ENCODE results near the gene TWF2. TPM values are rescaled to one million over a fixed set of nuclear protein-coding genes. Genes with fewer than 3 reads are reported as not detected.

The TWF2 gene
- total and polyA plus RNA-seq, 9 of the 15 experiments (the other 6 are each of a cell fraction or from before 2014, with no cell fraction given), result 0.11 to 61.9 (median 29.7) TPM

DNA sequence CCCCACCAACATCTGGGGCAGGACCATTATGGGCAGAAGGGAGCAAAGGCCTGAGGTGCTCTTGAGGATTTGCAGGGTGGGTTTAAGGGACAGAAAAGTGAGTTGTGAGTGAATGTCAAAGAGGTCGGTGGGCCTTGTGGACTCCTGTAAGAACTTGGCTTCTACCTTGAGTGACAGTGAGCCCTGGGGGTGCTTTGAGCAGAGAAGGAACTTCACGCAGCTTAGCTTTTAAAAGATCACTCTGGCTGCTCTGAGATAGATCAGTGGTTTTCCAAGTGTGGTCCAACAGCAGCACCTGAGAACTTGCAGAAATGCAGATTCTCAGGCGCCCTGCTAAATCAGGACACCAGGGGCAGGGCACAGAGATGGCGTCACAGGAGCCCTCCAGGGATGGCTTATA, 56.3 kb downstream of the TWF2 start:
- Histone ChIP-seq H3K9me1 (ENCODE audit: control insufficient read depth, insufficient read depth, low read length) (peaks cover 2% of the 10 kb centered on the region), H3K4me3 (no peak overlapping the region), H3K9ac (ENCODE audit: insufficient read depth in 1 of 2, low read depth in 2 of 2, low read length in 2 of 2) (peak overlapping the region in 1 of 2 experiments; percentile 84; a peak in 1 of 4 replicates), H3K9me3 (replicated peaks; ENCODE audit: control insufficient read depth, insufficient read depth, low read depth, low read length) (no peaks in the 10 kb centered on the region), H4K20me1 (replicated peaks; ENCODE audit: control insufficient read depth, insufficient read depth, low read length) (no peaks in the 10 kb centered on the region), H3K4me2 (ENCODE audit: insufficient read depth, low read length) (no peak overlapping the region), H3K79me2 (ENCODE audit: control insufficient read depth, insufficient read depth, low read length) (no peaks in the 10 kb centered on the region), H2AFZ (ENCODE audit: low read depth, low read length) (no peak overlapping the region), H3K4me1 (replicated peaks in 1 of 2; ENCODE audit: control insufficient read depth in 2 of 2, insufficient read depth in 2 of 2, low read length in 2 of 2) (peaks cover 21 to 31% of the 10 kb centered on the region in 2 experiments; a peak in 4 of 5 replicates), H3K27me3 (ENCODE audit: control insufficient read depth in 2 of 2, insufficient read depth in 2 of 2, low read length in 2 of 2) (no peaks in the 10 kb centered on the region), H3K36me3 (ENCODE audit: control insufficient read depth, insufficient read depth, low read length) (no peaks in the 10 kb centered on the region), H3K27ac (ENCODE audit: extremely low read depth, low read depth, low read length) (no peak overlapping the region)
- in situ Hi-C loops (cut with MboI) (no loop called here), intact Hi-C loops (cut with micrococcal nuclease) (no loop called here)
- no TSS peak for BruUV-seq (replicated peaks)
- DNase-seq (ENCODE audit: extremely low read depth in 1 of 4, low spot score in 3 of 4) (no peak), FAIRE-seq (no peak), ATAC-seq (no peak)
- peak; percentile 19; the same call in 1 of the 2 replicates for TF ChIP-seq PKNOX1 (IDR thresholded peaks at IDR 0.05)
- TF ChIP-seq ZC3H4 (CRISPR knock-in tag; IDR thresholded peaks at IDR 0.05; ENCODE audit: borderline replicate concordance), result no peak
- no peak for TF ChIP-seq ZNF707 (CRISPR knock-in tag; conservative IDR thresholded peaks at IDR 0.05)
- no peak for TF ChIP-seq ASH1L (IDR thresholded peaks at IDR 0.05; ENCODE audit: borderline replicate concordance, low read depth, partially characterized antibody)
- no peak for TF ChIP-seq PHB2 (IDR thresholded peaks at IDR 0.05; ENCODE audit: low read depth)
- CTCF ChIA-PET (ENCODE audit: low intra/inter-chr PET ratio), result no interaction called here
- 55% methylated on average over 2 of the region's 4 CpGs for WGBS (ENCODE audit: insufficient coverage, low coverage, missing lambda C conversion rate)
- POLR2A ChIA-PET, result interaction anchor here (1.1 to 1.2 kb wide), 2 partner anchors 12 to 13 kb away, joined by 3 to 5 read pairs; no protein-coding TSS in a partner anchor

Data from K562 (cell line).